Measurements from ENCODE around the gene MICAL3.

The MICAL3 gene

GRCh38 chr22:18069041-18069440, 44.7 kb upstream of the MICAL3 start:
- TF ChIP-seq CTCF (IDR thresholded peaks at IDR 0.05; ENCODE audit: low read depth, low read length, missing control alignments), result no peak
- no peak overlapping the region for H3K4me3 ChIP-seq (replicated peaks; ENCODE audit: low read depth, low read length)
- no peak for DNase-seq (ENCODE audit: extremely low read depth, low read depth)

GRCh38 chr22:18068381-18068988, 44.1 kb upstream of the MICAL3 start:
- no peak for TF ChIP-seq CTCF (IDR thresholded peaks at IDR 0.05; ENCODE audit: low read depth, low read length, missing control alignments)
- H3K4me3 ChIP-seq (replicated peaks; ENCODE audit: low read depth, low read length), result no peak overlapping the region
- no peak for DNase-seq (ENCODE audit: extremely low read depth, low read depth)

GRCh38 chr22:18067548-18068341, 43.4 kb upstream of the MICAL3 start:
- no peak for DNase-seq (ENCODE audit: extremely low read depth, low read depth)
- H3K4me3 ChIP-seq (replicated peaks; ENCODE audit: low read depth, low read length), result no peak overlapping the region
- no peak for TF ChIP-seq CTCF (IDR thresholded peaks at IDR 0.05; ENCODE audit: low read depth, low read length, missing control alignments)

GRCh38 chr22:18067121-18067520, 42.8 kb upstream of the MICAL3 start:
- no peak overlapping the region for H3K4me3 ChIP-seq (replicated peaks; ENCODE audit: low read depth, low read length)
- DNase-seq (ENCODE audit: extremely low read depth, low read depth), result no peak
- no peak for TF ChIP-seq CTCF (IDR thresholded peaks at IDR 0.05; ENCODE audit: low read depth, low read length, missing control alignments)

GRCh38 chr22:18066181-18066859, 42.0 kb upstream of the MICAL3 start:
- TF ChIP-seq CTCF (IDR thresholded peaks at IDR 0.05; ENCODE audit: low read depth, low read length, missing control alignments), result no peak
- DNase-seq (ENCODE audit: extremely low read depth, low read depth), result no peak
- no peak overlapping the region for H3K4me3 ChIP-seq (replicated peaks; ENCODE audit: low read depth, low read length)

- no peak overlapping the region for H3K4me3 ChIP-seq (replicated peaks; ENCODE audit: low read depth, low read length)
- DNase-seq (ENCODE audit: extremely low read depth, low read depth), result no peak
- TF ChIP-seq CTCF (IDR thresholded peaks at IDR 0.05; ENCODE audit: low read depth, low read length, missing control alignments), result no peak
These were observed 40.9 kb upstream of the MICAL3 start for GRCh38 chr22:18065256-18065655.

All from HFF-Myc (cell line).